ENCODE data around the gene UNC13A.

Gene UNC13A

GRCh38 chr19:17618936-17619335, 69.2 kb downstream of the UNC13A start:
- in situ Hi-C loops (cut with HindIII; ENCODE audit: low sequenced_read_pairs), result no loop called here
- no peak for DNase-seq (ENCODE audit: low read depth)
- TF ChIP-seq CTCF (IDR thresholded peaks at IDR 0.05; ENCODE audit: low read depth, low read length, missing control alignments), result no peak
- no peak overlapping the region for H3K4me3 ChIP-seq (ENCODE audit: low read depth, low read length)

- no peak for DNase-seq (ENCODE audit: low read depth)
- no peak overlapping the region for H3K4me3 ChIP-seq (ENCODE audit: low read depth, low read length)
- in situ Hi-C loops (cut with HindIII; ENCODE audit: low sequenced_read_pairs), result no loop called here
- no peak for TF ChIP-seq CTCF (IDR thresholded peaks at IDR 0.05; ENCODE audit: low read depth, low read length, missing control alignments)
These were observed 69.8 kb downstream of the UNC13A start for GRCh38 chr19:17618281-17618903.

- no peak for TF ChIP-seq CTCF (IDR thresholded peaks at IDR 0.05; ENCODE audit: low read depth, low read length, missing control alignments)
- no peak overlapping the region for H3K4me3 ChIP-seq (ENCODE audit: low read depth, low read length)
- DNase-seq (ENCODE audit: low read depth), result no peak
- in situ Hi-C loops (cut with HindIII; ENCODE audit: low sequenced_read_pairs), result no loop called here
These were observed 70.4 kb downstream of the UNC13A start for GRCh38 chr19:17617807-17618192.

GRCh38 chr19:17616961-17617806, 71.0 kb downstream of the UNC13A start:
- DNase-seq (ENCODE audit: low read depth), result no peak
- H3K4me3 ChIP-seq (ENCODE audit: low read depth, low read length), result no peak overlapping the region
- in situ Hi-C loops (cut with HindIII; ENCODE audit: low sequenced_read_pairs), result no loop called here
- TF ChIP-seq CTCF (IDR thresholded peaks at IDR 0.05; ENCODE audit: low read depth, low read length, missing control alignments), result no peak

GRCh38 chr19:17616686-17616960, 71.5 kb downstream of the UNC13A start:
- no peak overlapping the region for H3K4me3 ChIP-seq (ENCODE audit: low read depth, low read length)
- in situ Hi-C loops (cut with HindIII; ENCODE audit: low sequenced_read_pairs), result no loop called here
- no peak for TF ChIP-seq CTCF (IDR thresholded peaks at IDR 0.05; ENCODE audit: low read depth, low read length, missing control alignments)
- no peak for DNase-seq (ENCODE audit: low read depth)

- in situ Hi-C loops (cut with HindIII; ENCODE audit: low sequenced_read_pairs), result no loop called here
- TF ChIP-seq CTCF (IDR thresholded peaks at IDR 0.05; ENCODE audit: low read depth, low read length, missing control alignments), result no peak
- no peak for DNase-seq (ENCODE audit: low read depth)
- no peak overlapping the region for H3K4me3 ChIP-seq (ENCODE audit: low read depth, low read length)
These were observed 72.1 kb downstream of the UNC13A start for GRCh38 chr19:17615889-17616685.

Data from astrocyte of the cerebellum (primary cell).